ENCODE results near the gene FOXP3.

- TF ChIP-seq TAF1 (IDR thresholded peaks at IDR 0.05; ENCODE audit: borderline replicate concordance, low read depth, low read length) (no peak), POLR2A (IDR thresholded peaks at IDR 0.05; ENCODE audit: low read depth, low read length) (no peak)
These were observed 14.4 kb downstream of the FOXP3 start for GRCh38 chrX:49250066-49250465.
